HepG2 (cell line): ENCODE measurements around the gene DDHD1. TPM values are rescaled to one million over a fixed set of nuclear protein-coding genes. Genes with fewer than 3 reads are reported as not detected.

Experiments
- ATAC-seq: fragments of 200-7000 bp; cut with Tn5 transposase; 3 replicates; pipeline ENCODE4 v1.9.1; 2020; ENCODE audit warnings: mild to moderate bottlenecking, moderate library complexity
- BruUV-seq: library from RNA; stranded (reverse); fragments of 400-500 nt; replicated peaks from 2 replicates; lab custom pipeline; 2021; lab: Mats Ljungman, UMichigan
- CTCF ChIA-PET: fragments of 300-600 bp; formaldehyde crosslinking; extraction: SDS; loops from one replicate; lab custom pipeline; 2021; ENCODE audit warnings: low total read pairs, inconsistent platforms, low intra/inter-chr PET ratio; lab: Yijun Ruan, JAX
- POLR2A ChIA-PET: fragments of 350-600 bp; sonication (Branson Sonifier 250); formaldehyde crosslinking; loops from one replicate; lab custom pipeline; 2020; ENCODE audit warnings: antibody characterized with exemption, inconsistent platforms; lab: Yijun Ruan, JAX
- DNase-seq: peaks from one replicate; pipeline ENCODE4 v3.0.0-alpha.2; 2015; ENCODE audit warnings: low spot score
- FAIRE-seq: peaks from 3 replicates; lab custom pipeline; 2011; peaks lifted over from hg19 to GRCh38; lab: Jason Lieb, UNC
- H2AFZ ChIP-seq: one replicate; pipeline ENCODE4 v1.6.1; 2011; ENCODE audit warnings: low read length, inconsistent platforms
- H3K27ac ChIP-seq: fragments of 300-600 bp; 3 replicates; pipeline ENCODE4 v1.8.0; 2011; ENCODE audit warnings: mixed run types, mild to moderate bottlenecking, mixed read lengths, low read length, inconsistent platforms; ENCODE audit not compliant: insufficient read depth; ENCODE audit errors: extremely low read length
- H3K27me3 ChIP-seq, 2 experiments: fragments of 200-600 bp in 1 of 2; 2 replicates in 1 of 2; 3 replicates in 1 of 2; pipeline versions ENCODE4 v1.6.0 to v1.8.0; 2011; ENCODE audit warnings: low read length in 2 of 2, mild to moderate bottlenecking in 2 of 2, moderate library complexity in 2 of 2, inconsistent platforms in 1 of 2; ENCODE audit not compliant: insufficient read depth in 2 of 2, control insufficient read depth in 1 of 2
- H3K36me3 ChIP-seq, 2 experiments: fragments of 200-600 bp in 1 of 2; replicated peaks in 1 of 2; 2 replicates in 1 of 2; 3 replicates in 1 of 2; pipeline versions ENCODE4 v1.5.1 to v1.8.0; 2011; ENCODE audit warnings: low read length in 2 of 2, inconsistent platforms in 1 of 2; ENCODE audit not compliant: insufficient read depth in 2 of 2, control insufficient read depth in 1 of 2
- H3K4me1 ChIP-seq: 2 replicates; pipeline ENCODE4 v1.5.1; 2012; ENCODE audit warnings: low read length, inconsistent platforms; ENCODE audit not compliant: insufficient read depth
- H3K4me2 ChIP-seq: 2 replicates; pipeline ENCODE4 v1.6.0; 2011; ENCODE audit warnings: low read depth, low read length, inconsistent platforms
- H3K4me3 ChIP-seq, 3 experiments: fragments of 200-600 bp in 1 of 3; sonication (generic), shearing (Covaris generic) in 1 of 3; replicated peaks in 1 of 3; 2 replicates each; pipeline ENCODE4 v1.5.1; 2011 to 2016; ENCODE audit warnings: low read length in 3 of 3, inconsistent platforms in 2 of 3, low read depth in 2 of 3, mild to moderate bottlenecking in 2 of 3, control low read depth in 1 of 3, mixed read lengths in 1 of 3; ENCODE audit not compliant: insufficient read depth in 1 of 3
- H3K79me2 ChIP-seq: one replicate; pipeline ENCODE4 v1.6.1; 2011; ENCODE audit warnings: low read length, inconsistent platforms; ENCODE audit not compliant: insufficient read depth
- H3K9ac ChIP-seq: 2 replicates; pipeline ENCODE4 v1.6.0; 2011; ENCODE audit warnings: mild to moderate bottlenecking, low read depth, low read length, inconsistent platforms; ENCODE audit not compliant: insufficient read depth
- H3K9me3 ChIP-seq: 2 replicates; pipeline ENCODE4 v1.5.1; 2012; ENCODE audit warnings: mild to moderate bottlenecking, low read length
- H4K20me1 ChIP-seq: 2 replicates; pipeline ENCODE4 v1.6.0; 2011; ENCODE audit warnings: inconsistent platforms, mild to moderate bottlenecking, low read length, moderate library complexity; ENCODE audit not compliant: insufficient read depth
- BRF2 ChIP-seq: sonication (generic); formaldehyde crosslinking; IDR thresholded peaks from 2 replicates; pipeline ENCODE4 v1.8.1; 2022; ENCODE audit warnings: mild to moderate bottlenecking, missing genetic modification reagents
- HDAC1 ChIP-seq: sonication (generic); formaldehyde crosslinking; IDR thresholded peaks from 2 replicates; pipeline ENCODE4 v1.5.1; 2020; ENCODE audit warnings: mild to moderate bottlenecking, missing genetic modification reagents
- JUNB ChIP-seq: sonication (generic); formaldehyde crosslinking; IDR thresholded peaks from 2 replicates; pipeline ENCODE4 v1.8.0; 2022; ENCODE audit warnings: missing genetic modification reagents, mild to moderate bottlenecking, borderline replicate concordance
- KDM2A ChIP-seq: sonication (generic); formaldehyde crosslinking; IDR thresholded peaks from 2 replicates; pipeline ENCODE4 v1.4.0; 2020; ENCODE audit warnings: low read depth, missing genetic modification reagents, borderline replicate concordance
- MAZ ChIP-seq, 2 experiments: sonication (generic) in 1 of 2; formaldehyde crosslinking in 1 of 2; IDR thresholded peaks; 2 replicates each; pipeline versions ENCODE4 v1.5.0 to v1.6.1; 2012 to 2020; ENCODE audit warnings: low read depth in 2 of 2, mild to moderate bottlenecking in 2 of 2, borderline replicate concordance in 1 of 2, improper control_type of control experiment in 1 of 2, low read length in 1 of 2, missing genetic modification reagents in 1 of 2, moderate library complexity in 1 of 2
- MTF2 ChIP-seq: sonication (generic); formaldehyde crosslinking; IDR thresholded peaks from 2 replicates; pipeline ENCODE4 v1.5.0; 2020; ENCODE audit warnings: missing genetic modification reagents, borderline replicate concordance
- PITX1 ChIP-seq: sonication (generic); formaldehyde crosslinking; IDR thresholded peaks from 2 replicates; pipeline ENCODE4 v1.5.1; 2020; ENCODE audit warnings: mild to moderate bottlenecking, missing genetic modification reagents
- RAD51 ChIP-seq: fragments of 450-650 bp; IDR thresholded peaks from 2 replicates; pipeline ENCODE4 v1.6.1; 2016; ENCODE audit warnings: borderline replicate concordance
- RCOR2 ChIP-seq: IDR thresholded peaks from 2 replicates; pipeline ENCODE4 v1.6.1; 2016; ENCODE audit warnings: missing biosample characterization, missing genetic modification reagents
- SAFB2 ChIP-seq: sonication (generic); formaldehyde crosslinking; IDR thresholded peaks from 2 replicates; pipeline ENCODE4 v1.5.1; 2020; ENCODE audit warnings: missing genetic modification reagents, low read depth, mild to moderate bottlenecking, borderline replicate concordance
- SIN3B ChIP-seq: fragments of 150-350 bp; IDR thresholded peaks from 2 replicates; pipeline ENCODE4 v1.6.1; 2014; ENCODE audit warnings: low read length
- SMARCC2 ChIP-seq: fragments of 450-650 bp; IDR thresholded peaks from 2 replicates; pipeline ENCODE4 v1.6.1; 2017; ENCODE audit warnings: antibody characterized with exemption, mild to moderate bottlenecking
- TEF ChIP-seq: sonication (generic); formaldehyde crosslinking; IDR thresholded peaks from 2 replicates; pipeline ENCODE4 v1.5.0; 2020; ENCODE audit warnings: missing genetic modification reagents
- TOPORS ChIP-seq: sonication (generic); formaldehyde crosslinking; IDR thresholded peaks from 2 replicates; pipeline ENCODE4 v1.8.0; 2023; ENCODE audit warnings: mild to moderate bottlenecking, missing genetic modification reagents
- YY1 ChIP-seq: IDR thresholded peaks from 2 replicates; pipeline ENCODE4 v1.6.1; 2011; ENCODE audit warnings: low read length, low read depth, moderate library complexity, mild to moderate bottlenecking; ENCODE audit not compliant: insufficient read depth, insufficient replicate concordance
- ZFP36L1 ChIP-seq: sonication (generic); formaldehyde crosslinking; IDR thresholded peaks from 2 replicates; pipeline ENCODE4 v1.8.0; 2022; ENCODE audit warnings: mild to moderate bottlenecking, missing genetic modification reagents, moderate library complexity
- ZFP36L2 ChIP-seq: sonication (generic); formaldehyde crosslinking; IDR thresholded peaks from 2 replicates; pipeline ENCODE4 v1.4.0; 2020; ENCODE audit warnings: missing genetic modification reagents
- ZMYM4 ChIP-seq: sonication (generic); formaldehyde crosslinking; IDR thresholded peaks from 2 replicates; pipeline ENCODE4 v1.8.1; 2023; ENCODE audit warnings: mild to moderate bottlenecking, missing genetic modification reagents
- ZNF512 ChIP-seq: sonication (generic); formaldehyde crosslinking; IDR thresholded peaks from 2 replicates; pipeline ENCODE4 v1.4.0; 2020; ENCODE audit warnings: mild to moderate bottlenecking, missing genetic modification reagents
- ZNF576 ChIP-seq: sonication (generic); formaldehyde crosslinking; IDR thresholded peaks from 2 replicates; pipeline ENCODE4 v1.4.0; 2020; ENCODE audit warnings: mild to moderate bottlenecking, missing genetic modification reagents
- ZNF678 ChIP-seq: sonication (generic); formaldehyde crosslinking; IDR thresholded peaks from 2 replicates; pipeline ENCODE4 v1.4.0; 2020; ENCODE audit warnings: mild to moderate bottlenecking, missing genetic modification reagents
- ZNF713 ChIP-seq: sonication (generic); formaldehyde crosslinking; IDR thresholded peaks from 2 replicates; pipeline ENCODE4 v1.4.0; 2020; ENCODE audit warnings: mild to moderate bottlenecking, missing genetic modification reagents
- ZNF780A ChIP-seq: sonication (generic); formaldehyde crosslinking; IDR thresholded peaks from 2 replicates; pipeline ENCODE4 v1.8.0; 2022; ENCODE audit warnings: mild to moderate bottlenecking, missing genetic modification reagents, moderate library complexity
- WGBS: methylation state at CpG from one replicate; pipeline ENCODE4 v1.1.6; 2017; ENCODE audit warnings: low lambda C conversion rate; 5-methylcytosine and 5-hydroxymethylcytosine counted together
- in situ Hi-C: cut with HindIII; loops from 2 replicates; pipeline ENCODE4 v1.10.0; 2017; ENCODE audit warnings: low pct_unique_long_range_greater_than_20kb; ENCODE audit not compliant: extremely low pct_ligation_motif_present
- intact Hi-C: fragments of 100-400 bp; cut with micrococcal nuclease; formaldehyde crosslinking; loops from one replicate; pipeline ENCODE4 v1.10.0; 2022; ENCODE audit not compliant: unreplicated experiment
- polyA plus RNA-seq, 8 experiments: library from polyadenylated mRNA; depleted of rRNA in 3 of 8; stranded (reverse) in 7 of 8; unstranded in 1 of 8; fragments of >200 nt; fragmentation: Illumina TruSeq in 4 of 8; extraction: Trizol in 4 of 8; gene quantifications; 2 replicates each; pipeline versions ENCODE4 v1.2.1 to v1.2.3, GENCODE V29; 2011 to 2016; ENCODE audit warnings: low read depth in 4 of 8, missing spikeins in 1 of 8, mixed read lengths in 1 of 8; ENCODE audit not compliant: insufficient read depth in 1 of 8
- total RNA-seq, 5 experiments: library from RNA; depleted of rRNA; stranded (reverse); fragments of >200 nt; fragmentation: Illumina TruSeq; extraction: Trizol; gene quantifications; 2 replicates each; pipeline ENCODE4 v1.2.3, GENCODE V29; 2016; ENCODE audit warnings: low read depth in 1 of 5

The DDHD1 gene
- total and polyA plus RNA-seq, 2 of the 13 experiments (the other 11 are each of a cell fraction or from before 2014, with no cell fraction given), result 4.6 to 8.3 TPM

GRCh38 chr14:53147208-53147607 is 5.9 kb downstream of the DDHD1 start (continued):
- TF ChIP-seq MTF2 (no peak), ZNF512 (CRISPR knock-in tag) (no peak), ZFP36L2 (CRISPR knock-in tag) (no peak), ZNF780A (CRISPR knock-in tag) (no peak), HDAC1 (CRISPR knock-in tag) (no peak), SAFB2 (CRISPR knock-in tag) (no peak), TOPORS (CRISPR knock-in tag) (no peak), KDM2A (CRISPR knock-in tag) (no peak), MAZ (IDR thresholded peaks at IDR 0.05; ENCODE audit: borderline replicate concordance, low read depth, low read length) (no peak), MAZ (CRISPR knock-in tag; IDR thresholded peaks at IDR 0.05; ENCODE audit: low read depth) (no peak)

GRCh38 chr14:53146739-53147138 is 6.4 kb downstream of the DDHD1 start:
- Histone ChIP-seq H3K4me2 (no peak overlapping the region), H3K27me3 (no peaks in the 10 kb centered on the region), H3K36me3 (no peaks in the 10 kb centered on the region), H3K9me3 (no peaks in the 10 kb centered on the region), H2AFZ (no peak overlapping the region), H3K27ac (no peak overlapping the region), H3K4me1 (peaks cover 59% of the 10 kb centered on the region), H4K20me1 (peaks cover 8% of the 10 kb centered on the region; the same call in 1 of the 2 replicates), H3K4me3 (no peak overlapping the region), H3K9ac (no peak overlapping the region), H3K79me2 (peaks cover 33% of the 10 kb centered on the region)
- BruUV-seq, result no TSS peak
- DNase-seq, result no peak
- FAIRE-seq, result no peak
- POLR2A ChIA-PET, result no interaction called here
- no peak for ATAC-seq
- intact Hi-C loops, result no loop called here
- in situ Hi-C loops, result no loop called here
- WGBS, result 83% methylated on average over 3 of the region's 3 CpGs
- CTCF ChIA-PET, result no interaction called here
- no peak for TF ChIP-seq RAD51
- no peak for TF ChIP-seq JUNB
- TF ChIP-seq RCOR2 (CRISPR knock-in tag), result no peak
- no peak for TF ChIP-seq ZNF576 (CRISPR knock-in tag)
- no peak for TF ChIP-seq BRF2 (CRISPR knock-in tag)
- TF ChIP-seq ZNF678, result no peak
- TF ChIP-seq ZNF713 (CRISPR knock-in tag), result no peak
- TF ChIP-seq ZMYM4, result no peak
- no peak for TF ChIP-seq SIN3B
- TF ChIP-seq PITX1 (CRISPR knock-in tag), result no peak
- no peak for TF ChIP-seq ZFP36L1 (CRISPR knock-in tag)
- no peak for TF ChIP-seq TEF (CRISPR knock-in tag)
- TF ChIP-seq SMARCC2, result no peak
- TF ChIP-seq YY1, result no peak
